GM21528 (cell line): Measurements from ENCODE around the gene KIF3C.
"Not testable (repeated sequence)": the region's sequence is repeated elsewhere in the genome, so short reads cannot be mapped to it uniquely, and the experiment has no call there.

Source experiments
- ATAC-seq: cut with Tn5 transposase; IDR thresholded peaks from one replicate; pipeline ENCODE4 v1.9.1; 2021; ENCODE audit warnings: mild to moderate bottlenecking, moderate library complexity; ENCODE audit not compliant: unreplicated experiment, low FRiP score

KIF3C gene

GRCh38 chr2:26000561-26001082, 18.3 kb upstream of the KIF3C start:
- ATAC-seq: no peak

- ATAC-seq: not testable (repeated sequence)
Measured at GRCh38 chr2:25999406-25999805, 17.1 kb upstream of the KIF3C start.

- ATAC-seq: not testable (repeated sequence)
Measured at GRCh38 chr2:25998816-25999383, 16.6 kb upstream of the KIF3C start.

GRCh38 chr2:25996844-25997243, 14.5 kb upstream of the KIF3C start:
- no peak for ATAC-seq

- no peak for ATAC-seq
Measured at GRCh38 chr2:25994509-25994908, 12.2 kb upstream of the KIF3C start.

- no peak for ATAC-seq
Measured at GRCh38 chr2:25993049-25993448, 10.8 kb upstream of the KIF3C start.

- no peak for ATAC-seq
Measured at GRCh38 chr2:25992556-25992955, 10.3 kb upstream of the KIF3C start.

- ATAC-seq: no peak
Measured at GRCh38 chr2:25991965-25992364, 9.7 kb upstream of the KIF3C start.

GRCh38 chr2:25989154-25989553, 6.9 kb upstream of the KIF3C start:
- ATAC-seq: no peak

GRCh38 chr2:25988134-25988533, 5.8 kb upstream of the KIF3C start:
- ATAC-seq: no peak

- no peak for ATAC-seq
Measured at GRCh38 chr2:25983735-25984134, 1.4 kb upstream of the KIF3C start.

GRCh38 chr2:25982968-25983280, 627 bp upstream of the KIF3C start:
- ATAC-seq: no peak

- peak; percentile 36 for ATAC-seq
Measured at GRCh38 chr2:25981596-25982272, 563 bp downstream of the KIF3C start.

GRCh38 chr2:25980951-25981350, 1.3 kb downstream of the KIF3C start:
- no peak for ATAC-seq

- ATAC-seq: no peak
Measured at GRCh38 chr2:25980076-25980887, 2.0 kb downstream of the KIF3C start.

- no peak for ATAC-seq
Measured at GRCh38 chr2:25979001-25979400, 3.3 kb downstream of the KIF3C start.

- no peak for ATAC-seq
Measured at GRCh38 chr2:25977768-25978167, 4.5 kb downstream of the KIF3C start.

GRCh38 chr2:25976983-25977741, 5.1 kb downstream of the KIF3C start:
- ATAC-seq: no peak

GRCh38 chr2:25972049-25972823, 10.1 kb downstream of the KIF3C start:
- ATAC-seq: no peak

- ATAC-seq: no peak
Measured at GRCh38 chr2:25971596-25971995, 10.7 kb downstream of the KIF3C start.
